ENCODE measurements around the gene ZMYND11. TPM values are rescaled to one million over a fixed set of nuclear protein-coding genes. Genes with fewer than 3 reads are reported as not detected.

Gene ZMYND11
- total and polyA plus RNA-seq, 4 donors, result 29.5 to 78.3 (median 43.2) TPM

DNA sequence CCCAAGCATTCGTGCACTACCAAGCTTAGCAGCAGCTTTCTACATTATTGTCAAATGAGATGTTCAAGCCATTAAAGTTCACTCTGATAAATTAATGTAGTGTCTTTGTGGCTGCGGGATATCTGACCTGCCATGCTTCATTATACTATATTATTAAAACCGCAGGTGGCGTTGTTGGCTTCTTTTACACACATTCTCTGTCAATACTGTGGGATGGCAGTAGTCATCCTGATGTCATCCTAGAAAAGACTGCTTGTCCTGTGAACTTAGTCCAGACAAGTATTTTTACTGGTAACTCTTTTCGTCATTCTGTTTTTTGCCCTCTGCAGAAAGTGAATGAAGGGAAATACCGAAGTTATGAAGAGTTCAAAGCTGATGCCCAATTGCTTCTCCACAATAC is 103.9 kb downstream of the ZMYND11 start:
- H3K4me1 ChIP-seq (ENCODE audit: control insufficient read depth in 5 of 5, insufficient read depth in 5 of 5, low read length in 5 of 5), result peaks cover 0 to 16% (median 0%) of the 10 kb centered on the region in 5 donors
- H3K27me3 ChIP-seq (ENCODE audit: control insufficient read depth in 3 of 3, insufficient read depth in 3 of 3, low read length in 2 of 3), result no peaks in the 10 kb centered on the region
- DNase-seq (no peak), ATAC-seq (ENCODE audit: insufficient read depth, low FRiP score) (no peak)
- H3K27ac ChIP-seq (ENCODE audit: low read depth in 1 of 2, low read length in 1 of 2), result no peak overlapping the region
- H3K9me3 ChIP-seq (ENCODE audit: control insufficient read depth in 4 of 4, insufficient read depth in 3 of 4, low read length in 3 of 4), result no peaks in the 10 kb centered on the region
- H3K9ac ChIP-seq (ENCODE audit: insufficient read depth in 1 of 2, low read length in 2 of 2), result no peak overlapping the region
- TF ChIP-seq, protein P1, sequence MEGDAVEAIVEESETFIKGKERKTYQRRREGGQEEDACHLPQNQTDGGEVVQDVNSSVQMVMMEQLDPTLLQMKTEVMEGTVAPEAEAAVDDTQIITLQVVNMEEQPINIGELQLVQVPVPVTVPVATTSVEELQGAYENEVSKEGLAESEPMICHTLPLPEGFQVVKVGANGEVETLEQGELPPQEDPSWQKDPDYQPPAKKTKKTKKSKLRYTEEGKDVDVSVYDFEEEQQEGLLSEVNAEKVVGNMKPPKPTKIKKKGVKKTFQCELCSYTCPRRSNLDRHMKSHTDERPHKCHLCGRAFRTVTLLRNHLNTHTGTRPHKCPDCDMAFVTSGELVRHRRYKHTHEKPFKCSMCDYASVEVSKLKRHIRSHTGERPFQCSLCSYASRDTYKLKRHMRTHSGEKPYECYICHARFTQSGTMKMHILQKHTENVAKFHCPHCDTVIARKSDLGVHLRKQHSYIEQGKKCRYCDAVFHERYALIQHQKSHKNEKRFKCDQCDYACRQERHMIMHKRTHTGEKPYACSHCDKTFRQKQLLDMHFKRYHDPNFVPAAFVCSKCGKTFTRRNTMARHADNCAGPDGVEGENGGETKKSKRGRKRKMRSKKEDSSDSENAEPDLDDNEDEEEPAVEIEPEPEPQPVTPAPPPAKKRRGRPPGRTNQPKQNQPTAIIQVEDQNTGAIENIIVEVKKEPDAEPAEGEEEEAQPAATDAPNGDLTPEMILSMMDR (IDR thresholded peaks at IDR 0.05; ENCODE audit: control extremely low read depth, extremely low read depth), result no peak
- 97 to 98% methylated on average over 6 of the region's 6 CpGs for WGBS, 2 donors
- peaks cover 4 to 11% (median 9%) of the 10 kb centered on the region in 4 donors for H3K36me3 ChIP-seq (ENCODE audit: control insufficient read depth in 4 of 4, insufficient read depth in 4 of 4, low read length in 4 of 4)
- no peak overlapping the region for H3K4me3 ChIP-seq

- Histone ChIP-seq H3K4me1 (ENCODE audit: control insufficient read depth in 5 of 5, insufficient read depth in 5 of 5, low read length in 5 of 5) (no peaks in the 10 kb centered on the region), H3K27ac (ENCODE audit: low read depth in 1 of 2, low read length in 1 of 2) (no peak overlapping the region), H3K36me3 (ENCODE audit: control insufficient read depth in 4 of 4, insufficient read depth in 4 of 4, low read length in 4 of 4) (peaks cover 5 to 25% (median 11%) of the 10 kb centered on the region in 4 donors), H3K9ac (ENCODE audit: insufficient read depth in 1 of 2, low read length in 2 of 2) (no peak overlapping the region), H3K4me3 (no peak overlapping the region), H3K9me3 (ENCODE audit: control insufficient read depth in 4 of 4, insufficient read depth in 3 of 4, low read length in 3 of 4) (no peaks in the 10 kb centered on the region), H3K27me3 (ENCODE audit: control insufficient read depth in 3 of 3, insufficient read depth in 3 of 3, low read length in 2 of 3) (no peaks in the 10 kb centered on the region)
- ATAC-seq (ENCODE audit: insufficient read depth, low FRiP score) (no peak), DNase-seq (no peak)
- TF ChIP-seq, protein P1 (IDR thresholded peaks at IDR 0.05; ENCODE audit: control extremely low read depth, extremely low read depth), result no peak
- 87 to 89% methylated on average over 6 of the region's 6 CpGs for WGBS, 2 donors
Observed at GRCh38 chr10:241451-241850, 106.2 kb downstream of the ZMYND11 start.

- ATAC-seq (ENCODE audit: insufficient read depth, low FRiP score) (no peak), DNase-seq (no peak)
- TF ChIP-seq, protein P1 (IDR thresholded peaks at IDR 0.05; ENCODE audit: control extremely low read depth, extremely low read depth), result no peak
- 79 to 83% methylated on average over 9 of the region's 9 CpGs for WGBS, 2 donors
- Histone ChIP-seq H3K27me3 (ENCODE audit: control insufficient read depth in 3 of 3, insufficient read depth in 3 of 3, low read length in 2 of 3) (no peaks in the 10 kb centered on the region), H3K9ac (ENCODE audit: insufficient read depth in 1 of 2, low read length in 2 of 2) (no peak overlapping the region), H3K36me3 (ENCODE audit: control insufficient read depth in 4 of 4, insufficient read depth in 4 of 4, low read length in 4 of 4) (peaks cover 12 to 30% (median 17%) of the 10 kb centered on the region in 4 donors), H3K4me1 (ENCODE audit: control insufficient read depth in 5 of 5, insufficient read depth in 5 of 5, low read length in 5 of 5) (no peaks in the 10 kb centered on the region), H3K4me3 (no peak overlapping the region), H3K9me3 (ENCODE audit: control insufficient read depth in 4 of 4, insufficient read depth in 3 of 4, low read length in 3 of 4) (no peaks in the 10 kb centered on the region), H3K27ac (ENCODE audit: low read depth in 1 of 2, low read length in 1 of 2) (no peak overlapping the region)
Observed at GRCh38 chr10:241966-242643, 106.8 kb downstream of the ZMYND11 start.

All from lung (tissue), 12 donors.